HG03097 (cell line): ENCODE results near the gene ESYT2.

ENCODE experiments used
- ATAC-seq: cut with Tn5 transposase; IDR thresholded peaks from one replicate; pipeline ENCODE4 v1.9.1; 2021; ENCODE audit not compliant: unreplicated experiment, low FRiP score

Gene ESYT2

DNA sequence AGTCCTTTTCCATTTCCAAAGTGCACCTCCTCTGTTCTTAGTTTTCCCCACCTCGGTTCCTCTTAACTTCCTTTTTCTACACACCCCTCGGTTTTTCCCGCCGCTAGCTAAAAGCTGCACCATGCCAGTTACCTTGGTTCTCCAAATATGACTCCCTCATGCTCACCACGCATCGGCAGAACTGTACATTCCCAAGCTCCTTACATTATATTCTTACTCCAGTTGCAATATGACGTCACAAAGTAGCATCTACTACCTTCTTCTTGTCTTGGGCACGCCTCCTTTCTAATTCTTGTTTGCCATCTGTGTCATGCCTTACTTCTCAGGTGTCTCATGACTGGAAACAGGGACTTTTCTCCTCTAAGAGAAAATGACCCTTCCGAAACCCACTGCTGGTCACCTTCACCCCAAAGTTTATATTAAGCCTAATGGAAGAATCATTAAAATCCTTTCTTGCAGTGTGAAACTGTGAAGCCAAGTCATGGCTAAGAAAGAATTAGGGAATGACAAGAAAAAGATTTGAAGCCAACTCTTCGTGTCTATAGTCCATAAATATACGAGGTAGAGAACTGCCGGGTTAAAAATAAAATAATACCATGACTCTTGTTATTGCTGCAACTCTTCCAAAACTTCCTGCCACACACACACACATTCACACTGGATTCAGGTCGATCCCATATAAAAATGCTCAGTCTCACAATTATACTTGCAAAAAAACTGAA, 1.7 kb downstream of the ESYT2 start:
- no peak for ATAC-seq

DNA sequence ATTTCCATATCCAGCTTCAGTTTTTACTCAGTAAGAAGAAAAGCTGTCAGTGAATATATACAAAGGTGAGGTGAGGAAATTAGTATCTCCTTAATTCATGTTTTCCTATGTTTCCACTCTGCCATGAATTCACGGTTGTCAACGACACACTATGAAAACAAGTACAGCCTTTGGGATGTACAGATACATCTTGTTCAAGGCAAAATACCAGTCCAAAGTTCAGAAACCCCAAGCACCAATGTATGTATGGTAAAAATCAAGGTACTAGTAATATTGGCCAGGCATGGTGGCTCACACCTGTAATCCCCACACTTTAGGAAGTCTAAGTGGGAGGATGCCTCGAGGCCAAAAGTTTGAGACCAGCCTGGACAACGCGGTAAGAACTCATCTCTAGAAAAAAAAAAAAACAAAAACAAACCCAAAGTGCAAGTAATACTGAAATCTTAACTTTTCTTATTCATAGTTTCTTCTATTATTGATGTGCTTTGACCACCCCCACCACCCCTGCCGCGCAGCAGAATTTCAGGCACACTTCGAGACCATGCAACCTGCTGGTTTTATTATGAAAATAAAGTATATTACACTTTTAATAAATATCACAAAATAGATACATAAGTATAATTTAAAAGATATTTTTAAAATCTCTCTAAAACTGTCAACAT, 3.5 kb downstream of the ESYT2 start:
- no peak for ATAC-seq

DNA sequence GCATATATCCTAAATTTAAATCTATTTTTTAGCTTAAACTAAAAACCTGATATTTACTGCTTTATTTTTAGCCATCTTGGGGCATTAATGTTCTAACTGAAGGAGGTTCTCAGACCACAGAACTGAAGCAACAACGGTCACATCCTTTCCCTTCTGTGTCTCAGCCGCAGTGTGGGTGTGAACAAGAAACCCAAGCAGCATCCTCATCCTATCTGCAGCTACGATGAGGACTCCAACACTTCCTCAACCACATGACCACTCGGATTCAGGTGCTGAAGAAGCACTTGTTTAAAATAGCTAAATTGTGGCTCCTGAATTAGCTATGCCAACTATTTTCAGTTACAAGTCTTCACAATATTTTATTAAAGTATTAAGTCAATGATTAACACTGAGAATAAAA, 5.3 kb downstream of the ESYT2 start:
- peak; percentile 73 for ATAC-seq

DNA sequence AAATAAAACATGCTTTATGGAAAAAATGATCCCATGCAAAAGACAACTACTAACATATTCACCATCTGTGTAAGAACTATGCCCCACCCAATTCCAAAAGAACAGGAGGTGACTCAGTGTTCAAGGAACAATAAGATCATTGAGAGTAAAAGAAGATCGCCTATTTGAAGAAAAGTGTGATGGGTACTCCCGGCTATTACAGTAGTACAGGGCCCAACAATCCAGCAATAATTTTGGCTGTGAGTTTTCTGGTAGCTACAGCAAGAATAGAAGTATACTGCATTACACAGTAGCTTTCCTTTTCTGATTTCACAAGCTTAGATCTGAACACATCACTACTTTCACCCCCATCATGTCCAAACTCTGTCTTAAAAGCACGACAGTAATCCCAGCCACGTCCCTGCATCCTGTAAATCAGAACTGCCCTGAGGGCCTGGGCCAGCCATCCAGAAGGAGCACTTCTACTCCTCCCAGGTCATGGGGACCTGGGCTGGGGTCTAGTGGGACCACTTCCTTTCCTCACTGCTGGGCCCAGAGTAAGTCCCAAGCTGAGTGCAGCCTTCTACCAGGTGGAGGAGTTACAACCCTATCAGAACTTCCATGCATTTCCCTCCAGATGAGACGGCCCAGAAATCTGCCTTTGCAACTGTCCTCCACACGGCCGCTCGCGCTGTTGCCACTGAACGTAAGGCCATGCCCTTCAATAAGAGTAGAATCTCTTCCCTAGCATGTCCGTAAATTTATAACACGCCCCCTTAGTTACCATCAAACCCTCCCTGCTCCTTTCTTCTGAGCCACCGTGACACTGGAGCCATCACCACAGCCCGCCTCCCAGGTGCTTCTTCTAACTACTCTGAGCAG, 7.9 kb downstream of the ESYT2 start:
- no peak for ATAC-seq

DNA sequence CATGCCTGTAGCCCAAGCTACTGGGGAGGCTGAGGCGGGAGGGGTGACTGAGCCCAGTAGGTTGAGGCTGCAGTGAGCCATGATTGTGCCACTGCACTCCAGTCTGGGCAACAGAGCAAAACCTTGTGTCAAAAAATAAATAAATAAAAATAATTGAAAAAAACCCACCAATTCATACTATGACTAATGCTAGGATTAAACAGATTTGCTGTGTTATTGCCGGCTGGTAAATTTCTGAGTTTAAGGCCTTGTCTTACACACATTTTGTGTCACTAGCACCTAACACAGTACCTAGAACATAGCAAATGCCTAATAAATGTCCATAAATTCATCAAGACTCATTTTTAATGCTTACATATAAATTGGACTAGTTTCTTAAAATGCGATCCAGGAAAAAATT, 8.7 kb downstream of the ESYT2 start:
- no peak for ATAC-seq

DNA sequence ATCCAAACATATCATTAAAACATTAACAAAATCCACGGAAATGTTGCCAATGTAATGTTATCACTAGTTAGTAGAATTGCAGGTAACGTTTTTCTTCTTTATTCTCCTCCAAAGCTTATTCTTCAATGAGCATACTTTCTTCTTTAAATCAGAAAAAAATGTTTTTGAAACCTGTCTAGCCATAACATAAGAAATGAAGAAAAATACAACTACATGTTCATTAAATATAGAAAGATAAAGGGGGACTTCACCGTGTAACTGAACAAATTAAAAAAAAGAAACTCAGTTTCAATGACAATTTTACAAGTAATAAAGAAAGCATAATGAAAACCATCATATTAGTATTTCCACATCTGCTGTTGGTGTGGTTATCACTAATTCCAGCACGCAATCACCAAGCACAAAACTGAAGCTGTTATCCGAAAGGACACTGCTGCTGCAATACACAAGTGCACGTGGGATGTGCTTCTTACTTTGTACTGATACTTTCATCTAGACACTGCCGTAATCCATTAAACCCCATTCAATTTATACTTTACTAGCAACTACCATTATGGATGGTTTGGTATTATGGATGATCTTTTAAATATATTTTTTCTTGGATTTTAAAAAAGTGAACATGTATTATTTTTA, 9.6 kb downstream of the ESYT2 start:
- ATAC-seq = no peak

DNA sequence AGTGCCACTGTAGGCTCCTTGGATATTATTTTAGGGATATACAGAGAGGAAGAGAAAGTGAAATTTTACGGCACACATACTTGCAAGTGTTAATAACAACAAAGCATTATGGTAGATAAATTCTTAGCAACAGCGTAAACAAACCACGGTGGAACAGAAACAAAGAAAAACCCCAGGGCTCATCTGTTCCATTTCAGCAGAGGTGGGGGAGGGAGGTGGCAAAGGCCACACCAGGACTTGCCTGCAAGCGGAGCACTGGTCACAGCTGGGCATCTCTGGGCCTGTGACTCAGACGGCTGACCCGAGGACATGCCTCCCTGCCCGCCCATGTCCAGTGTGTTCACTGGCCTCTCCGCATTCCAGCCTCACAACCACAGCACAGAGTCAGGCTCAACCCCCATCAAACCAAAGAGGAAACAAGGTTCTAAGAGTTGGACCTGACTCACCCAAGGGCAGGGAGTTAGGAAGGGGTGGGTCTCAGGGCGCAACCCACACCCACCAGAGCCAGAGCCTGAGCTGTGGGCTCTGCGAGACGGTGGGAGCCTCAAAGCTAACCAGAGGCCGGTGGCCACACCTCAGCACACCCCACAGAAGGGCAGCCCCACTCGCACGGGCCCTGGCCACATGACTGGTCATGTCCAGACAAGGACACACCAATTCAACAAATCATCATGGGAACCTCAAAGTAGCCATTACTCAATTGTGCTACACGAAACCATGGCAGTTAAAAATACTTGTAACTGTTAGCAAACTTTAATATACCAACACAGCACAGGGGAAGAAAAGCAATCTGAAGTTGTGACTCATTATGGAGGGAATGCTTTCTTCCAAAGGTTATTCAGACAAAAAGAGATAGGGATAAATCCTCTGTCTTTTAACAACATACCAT, 10.7 kb downstream of the ESYT2 start:
- ATAC-seq = peak; percentile 74

DNA sequence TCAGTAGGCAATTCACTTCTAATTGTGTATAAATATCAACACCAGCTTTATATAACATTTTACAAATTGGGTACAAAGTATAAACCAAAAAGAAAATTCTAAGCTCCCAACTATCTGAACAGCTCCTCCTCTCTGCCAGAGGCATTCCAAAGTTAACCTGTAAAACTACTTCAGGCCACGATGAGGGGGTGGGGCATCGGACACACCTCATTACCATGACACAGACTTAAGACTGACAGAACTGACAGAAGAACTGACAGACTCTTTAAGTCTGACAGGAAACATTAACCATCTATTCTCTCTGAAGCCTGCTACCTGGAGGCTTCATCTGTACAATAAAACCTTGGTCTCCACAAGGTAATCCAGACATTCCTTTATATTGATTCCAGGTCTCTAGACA, 12.3 kb downstream of the ESYT2 start:
- ATAC-seq = no peak

DNA sequence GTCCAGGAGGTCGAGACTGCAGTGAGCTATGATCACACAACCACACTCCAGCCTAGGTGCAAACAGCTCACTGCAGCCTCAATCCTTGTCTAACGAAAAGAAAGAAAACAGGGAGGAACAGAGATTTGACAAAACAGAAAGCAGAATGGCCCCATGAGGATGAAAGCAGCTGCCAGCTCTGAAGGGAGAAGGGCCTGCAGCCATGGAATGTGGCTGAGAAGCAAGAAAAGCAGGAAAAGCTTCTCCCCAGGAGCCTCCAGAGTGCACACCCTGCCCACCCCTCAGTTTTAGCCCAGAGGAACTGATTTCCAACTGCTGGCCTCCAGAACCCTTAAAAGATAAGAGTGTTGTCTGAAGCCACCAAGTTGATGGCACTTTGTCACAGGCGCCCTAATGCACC, 13.0 kb downstream of the ESYT2 start:
- ATAC-seq = no peak

DNA sequence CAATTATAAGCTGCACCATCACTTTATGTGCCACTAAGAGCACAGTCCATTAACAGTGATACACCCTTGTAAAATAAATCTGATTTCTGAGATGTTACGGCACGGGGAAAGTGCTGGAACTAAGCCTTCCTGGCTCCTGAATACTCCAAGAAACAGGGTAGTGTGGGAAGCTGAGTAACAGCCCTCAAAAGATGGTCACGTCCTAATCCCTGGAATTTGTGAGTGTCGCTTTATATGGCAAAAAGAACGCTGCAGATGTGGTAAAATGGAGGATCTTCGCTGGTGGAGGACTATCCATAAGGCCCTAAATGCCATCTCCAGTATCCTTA, 13.5 kb downstream of the ESYT2 start:
- no peak for ATAC-seq

DNA sequence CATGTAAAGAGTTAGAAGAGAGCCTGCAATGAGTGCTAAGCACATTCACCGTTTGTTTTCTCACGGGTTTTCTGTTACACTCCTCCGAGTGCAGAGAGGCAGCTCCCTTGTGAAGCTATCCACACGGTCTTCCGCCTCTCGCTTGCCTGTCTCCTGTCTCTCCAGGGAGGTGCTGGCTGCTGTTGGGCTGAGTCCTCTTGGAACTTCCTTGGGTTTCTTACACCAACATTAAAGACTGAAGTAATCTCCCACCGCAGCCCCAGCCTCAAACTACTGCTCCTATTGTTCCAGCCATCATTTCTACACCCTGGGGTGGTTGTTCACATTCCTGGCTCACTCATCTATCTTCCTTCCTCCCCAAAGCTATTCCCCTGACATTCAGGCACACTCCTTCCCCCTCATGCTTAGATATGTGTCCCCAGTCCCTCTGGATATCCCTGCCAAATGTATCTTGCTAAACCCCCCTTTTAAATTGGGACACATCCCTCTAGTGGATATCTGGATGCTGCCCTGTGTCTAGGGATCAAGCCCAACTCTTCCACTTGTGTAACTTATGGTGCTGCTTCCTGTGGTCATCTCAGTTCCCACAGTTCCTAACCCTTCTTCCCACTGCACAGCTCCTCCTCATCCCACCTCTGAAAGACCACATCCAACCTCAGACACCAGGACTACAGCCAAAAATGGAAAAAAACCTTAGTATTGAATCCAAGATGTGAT, 14.1 kb downstream of the ESYT2 start:
- no peak for ATAC-seq

DNA sequence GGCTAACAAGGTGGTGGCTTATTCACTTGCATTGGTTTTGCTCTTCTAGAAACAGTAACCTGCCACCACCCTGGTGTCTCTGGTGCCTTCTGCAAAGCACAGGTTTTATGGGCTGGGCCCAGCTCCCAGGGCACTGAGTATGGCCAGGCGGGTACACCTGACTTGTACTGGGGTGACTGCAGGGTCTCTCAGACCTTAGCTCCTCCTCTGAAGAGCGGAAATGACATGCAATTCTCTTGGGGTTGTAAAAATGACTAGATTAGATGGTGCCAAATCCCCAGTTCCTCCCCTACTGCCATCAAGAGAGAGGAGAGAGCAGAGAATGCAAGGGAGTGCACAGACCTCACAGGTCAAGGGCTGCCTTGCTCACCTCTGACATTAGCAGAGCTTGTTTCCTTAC, 14.7 kb downstream of the ESYT2 start:
- no peak for ATAC-seq

DNA sequence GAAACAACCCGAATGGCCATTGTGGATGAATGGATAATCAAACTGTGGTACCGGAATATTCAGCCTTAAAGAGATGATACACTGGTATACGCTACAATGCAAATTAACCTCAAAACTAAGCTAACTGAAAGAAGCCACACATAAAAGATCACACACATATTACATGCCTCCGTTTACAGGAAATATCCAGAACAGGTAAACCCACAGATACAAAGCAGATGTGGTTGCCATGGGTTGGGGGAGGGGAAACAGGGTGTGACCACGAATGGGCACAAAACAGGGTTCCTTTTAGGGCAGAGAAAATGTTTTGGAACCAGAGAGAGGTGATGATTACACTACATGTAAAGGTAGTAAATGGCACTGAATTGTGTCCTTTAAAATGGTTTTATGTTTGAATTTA, 16.6 kb downstream of the ESYT2 start:
- ATAC-seq = no peak

DNA sequence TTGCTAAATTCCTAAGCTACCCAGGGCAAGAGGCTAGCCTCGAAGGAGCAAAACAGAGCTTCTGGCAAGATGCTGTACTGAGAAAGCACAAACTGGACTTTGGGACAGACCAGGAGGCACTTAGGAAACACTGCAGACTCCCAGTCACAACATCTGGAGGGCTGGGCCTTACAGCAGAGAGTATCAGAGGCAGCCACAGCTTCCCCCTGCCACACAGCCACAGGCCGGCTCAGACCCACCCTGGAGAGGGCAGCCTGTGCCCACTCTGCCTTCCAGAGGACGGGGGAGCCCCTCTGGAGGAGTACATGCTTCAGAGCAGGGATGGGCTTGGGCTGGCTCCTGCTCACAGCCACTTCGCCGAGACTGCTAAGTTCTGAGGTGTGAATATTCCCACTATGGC, 17.4 kb downstream of the ESYT2 start:
- no peak for ATAC-seq

DNA sequence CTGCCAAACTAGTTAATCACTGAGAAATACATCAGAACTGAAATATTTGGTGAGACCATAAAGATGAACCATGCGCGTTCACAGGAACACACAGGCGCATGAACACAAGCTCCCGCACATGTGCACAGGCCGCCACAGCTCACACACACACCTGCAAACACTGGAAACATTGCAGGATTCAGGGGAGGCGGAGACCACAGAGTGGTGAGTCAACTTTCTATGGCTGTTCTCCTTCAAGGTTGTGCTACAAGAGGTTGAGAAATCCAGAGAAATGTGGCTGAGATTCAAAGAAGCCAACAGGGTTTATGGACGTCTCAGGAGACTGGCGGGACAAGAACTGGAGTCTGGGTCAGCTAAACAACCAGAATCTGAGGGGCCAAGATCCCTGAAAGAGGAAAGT, 17.8 kb downstream of the ESYT2 start:
- no peak for ATAC-seq

DNA sequence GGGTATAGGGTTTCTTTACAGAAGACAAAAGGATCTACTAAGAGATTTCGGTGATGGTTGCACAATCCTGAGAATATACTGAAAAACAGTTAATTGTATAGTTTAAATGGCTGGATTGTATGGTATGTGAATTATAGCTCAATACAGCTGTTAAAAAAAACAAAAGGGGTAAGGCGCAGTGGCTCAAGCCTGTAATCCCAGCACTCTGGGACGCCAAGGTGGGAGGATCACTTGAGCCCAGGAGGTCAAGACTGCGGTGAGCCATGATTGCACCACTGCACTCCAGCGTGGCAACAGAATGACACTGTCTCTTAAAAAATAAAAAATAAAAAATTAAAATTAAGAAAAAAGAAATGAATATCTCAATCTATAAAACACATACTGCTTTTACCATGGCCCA, 18.5 kb downstream of the ESYT2 start:
- ATAC-seq = no peak

DNA sequence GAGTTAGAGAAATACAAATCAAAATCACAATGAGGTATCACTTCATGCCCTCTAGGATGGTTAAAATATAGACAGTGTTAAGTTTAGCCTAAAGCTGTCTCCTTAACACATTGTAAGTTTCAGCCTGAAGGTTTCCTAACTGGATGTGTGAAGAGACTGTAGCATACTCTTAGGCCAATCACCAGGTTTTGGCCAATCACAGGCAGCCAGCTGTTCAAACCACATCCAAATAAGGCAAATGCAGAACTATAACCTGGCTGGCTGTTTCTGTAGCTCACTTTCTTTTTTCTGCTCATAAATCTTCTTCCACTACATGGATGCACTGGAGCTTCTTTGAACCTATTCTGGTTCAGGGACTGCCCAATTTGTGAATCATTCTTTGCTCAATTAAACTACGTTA, 19.7 kb downstream of the ESYT2 start:
- ATAC-seq = peak; percentile 81

DNA sequence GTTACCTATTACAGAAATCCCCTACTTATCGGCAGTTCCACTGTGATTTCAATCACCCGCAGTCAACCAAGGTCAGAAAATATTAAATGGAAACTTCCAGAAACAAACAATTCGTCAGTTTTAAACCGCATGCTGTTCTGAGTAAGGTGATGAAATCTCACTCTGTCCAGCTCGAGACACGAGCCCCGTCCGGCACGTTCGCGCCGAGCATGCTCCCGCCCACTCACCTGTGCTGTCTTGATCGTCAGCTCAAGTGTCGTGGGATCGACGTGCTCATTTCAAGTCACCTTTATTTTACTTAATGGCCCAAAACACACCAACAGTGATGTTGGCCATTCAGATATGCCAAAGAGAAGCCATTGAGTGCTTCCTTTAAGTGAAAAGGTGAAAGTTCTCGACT, 21.2 kb downstream of the ESYT2 start:
- no peak for ATAC-seq

DNA sequence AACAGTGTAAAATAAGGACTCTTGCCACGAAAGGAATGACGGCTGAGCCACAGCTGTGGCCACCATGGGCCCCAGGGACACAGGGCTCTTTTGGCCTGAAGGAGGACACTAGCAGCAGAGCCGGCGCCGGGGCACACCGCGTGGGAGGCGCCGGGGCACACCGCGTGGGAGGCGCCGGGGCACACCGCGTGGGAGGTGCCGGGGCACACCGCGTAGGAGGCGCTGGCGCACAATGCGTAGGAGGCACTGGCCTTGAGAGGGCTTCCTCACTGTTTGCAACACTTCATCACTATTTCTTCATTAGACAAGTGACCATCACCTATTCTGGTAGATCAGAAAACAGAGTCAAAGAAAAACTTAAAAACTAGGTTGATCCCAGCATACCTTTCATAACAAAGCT, 23.4 kb downstream of the ESYT2 start:
- ATAC-seq = no peak

DNA sequence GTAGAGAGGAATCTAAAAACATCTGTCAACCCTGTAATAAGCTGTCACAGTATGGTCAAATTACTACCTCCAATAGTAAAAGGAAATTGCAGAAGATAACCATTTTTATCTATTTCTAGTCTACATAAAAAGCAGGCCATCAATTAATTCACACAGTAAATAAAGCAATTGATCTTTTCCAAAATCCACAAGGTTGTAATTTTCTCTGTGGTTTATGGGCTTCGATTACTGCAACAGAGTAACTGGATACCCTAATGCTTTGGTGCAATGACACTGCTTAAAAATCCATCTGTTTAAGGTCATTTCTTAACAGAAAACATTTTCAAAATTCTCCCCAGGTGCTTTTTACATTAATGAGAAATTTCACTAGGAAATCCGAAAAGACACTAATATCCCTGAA, 23.9 kb downstream of the ESYT2 start:
- ATAC-seq = no peak
